ENCODE measurements around the gene SPON1.

DNA sequence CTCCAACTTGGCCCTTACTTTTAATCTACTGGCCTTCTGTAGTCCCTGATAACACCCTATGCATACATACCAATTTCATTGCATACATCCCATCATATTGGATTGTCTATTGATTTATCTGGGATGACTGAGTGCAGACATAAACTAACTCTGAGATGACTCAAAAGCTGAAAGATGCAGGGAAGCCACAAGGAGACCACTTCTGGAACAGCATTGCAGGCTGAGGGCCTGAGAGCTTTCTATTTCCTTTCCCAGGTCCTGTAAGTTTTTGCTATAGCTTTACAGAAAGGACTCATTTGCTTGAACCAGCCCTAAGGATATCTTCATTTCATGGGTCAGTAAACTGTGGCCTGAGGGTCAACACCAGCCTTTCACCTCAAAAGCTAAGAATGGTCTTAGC, 15.1 kb upstream of the SPON1 start:
- TF ChIP-seq POLR2A (IDR thresholded peaks at IDR 0.05), result no peak
- TF ChIP-seq, protein P1, sequence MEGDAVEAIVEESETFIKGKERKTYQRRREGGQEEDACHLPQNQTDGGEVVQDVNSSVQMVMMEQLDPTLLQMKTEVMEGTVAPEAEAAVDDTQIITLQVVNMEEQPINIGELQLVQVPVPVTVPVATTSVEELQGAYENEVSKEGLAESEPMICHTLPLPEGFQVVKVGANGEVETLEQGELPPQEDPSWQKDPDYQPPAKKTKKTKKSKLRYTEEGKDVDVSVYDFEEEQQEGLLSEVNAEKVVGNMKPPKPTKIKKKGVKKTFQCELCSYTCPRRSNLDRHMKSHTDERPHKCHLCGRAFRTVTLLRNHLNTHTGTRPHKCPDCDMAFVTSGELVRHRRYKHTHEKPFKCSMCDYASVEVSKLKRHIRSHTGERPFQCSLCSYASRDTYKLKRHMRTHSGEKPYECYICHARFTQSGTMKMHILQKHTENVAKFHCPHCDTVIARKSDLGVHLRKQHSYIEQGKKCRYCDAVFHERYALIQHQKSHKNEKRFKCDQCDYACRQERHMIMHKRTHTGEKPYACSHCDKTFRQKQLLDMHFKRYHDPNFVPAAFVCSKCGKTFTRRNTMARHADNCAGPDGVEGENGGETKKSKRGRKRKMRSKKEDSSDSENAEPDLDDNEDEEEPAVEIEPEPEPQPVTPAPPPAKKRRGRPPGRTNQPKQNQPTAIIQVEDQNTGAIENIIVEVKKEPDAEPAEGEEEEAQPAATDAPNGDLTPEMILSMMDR (IDR thresholded peaks at IDR 0.05), result no peak

Measured in ovary (tissue), 3 donors.